NCI-H774 (cell line): ENCODE results near the gene OR2T34.
"Not testable (repeated sequence)": the region's sequence is repeated elsewhere in the genome, so short reads cannot be mapped to it uniquely, and the experiment has no call there.

ENCODE experiments used
- DNase-seq: peaks from one replicate; lab custom pipeline; 2025; lab: John Stamatoyannopoulos, UW

OR2T34 gene

DNA sequence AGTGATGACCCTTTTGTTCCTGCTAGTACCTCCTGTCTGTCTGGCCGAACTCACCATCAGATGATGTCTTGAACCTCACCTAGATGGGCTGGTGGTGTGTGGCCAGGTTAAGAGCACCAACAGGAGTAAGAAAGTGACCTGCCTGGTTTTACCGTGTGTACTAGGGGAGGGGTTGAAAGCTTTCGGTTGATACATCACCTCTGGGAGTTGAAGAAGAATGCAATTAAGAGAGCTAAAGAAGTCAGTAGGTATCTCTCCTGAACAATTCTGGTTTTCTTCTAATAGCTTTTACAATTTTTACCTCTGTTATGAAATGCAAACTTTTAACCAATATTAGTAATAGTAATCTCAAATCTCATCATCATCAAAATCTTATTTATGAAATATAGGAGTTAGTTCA, 11.9 kb downstream of the OR2T34 start, which contains the start of gene OR2T29:
OR2T29 (minus strand) TSS at position 101 of the 400 bp plus-strand sequence. CDS start 3,281 bp downstream, outside the sequence.
- not testable (repeated sequence) for DNase-seq

DNA sequence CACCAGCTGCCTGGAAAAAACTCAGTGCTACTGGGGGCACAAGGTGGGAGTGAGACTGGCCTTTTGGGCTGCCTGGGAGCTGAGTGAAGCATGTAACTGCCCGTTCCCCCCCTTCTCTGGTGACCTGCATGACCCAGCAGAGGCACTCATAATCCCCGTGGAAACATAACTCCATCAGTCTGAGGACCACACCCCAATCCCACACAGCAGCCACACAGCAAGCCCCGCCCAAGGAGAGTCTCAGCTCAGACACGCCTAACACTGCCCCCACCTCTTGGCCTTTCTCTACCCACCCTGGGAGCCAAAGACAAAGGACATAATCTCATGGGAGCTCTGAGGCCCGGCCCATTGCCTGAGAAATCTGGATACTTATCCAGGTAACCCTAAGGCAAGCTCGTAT, 23.5 kb downstream of the OR2T34 start:
- not testable (repeated sequence) for DNase-seq

DNA sequence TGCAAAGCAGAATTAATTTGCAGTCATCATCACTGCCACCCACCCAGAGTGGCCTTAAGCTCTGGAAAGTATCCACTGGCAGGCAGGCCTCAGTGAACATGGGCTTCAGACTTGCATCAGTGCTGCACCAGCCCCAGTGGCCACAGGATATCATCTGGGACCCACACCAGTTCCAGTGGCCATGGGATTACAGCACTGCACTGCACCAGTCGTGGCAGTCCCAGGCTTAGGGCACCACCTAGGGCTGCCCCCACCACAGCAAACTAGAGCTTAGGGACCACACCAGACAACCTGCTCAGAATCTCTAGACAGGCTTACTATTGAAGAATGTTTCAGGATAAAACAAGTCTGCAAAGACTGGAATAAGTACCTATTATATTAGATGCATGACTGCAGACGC, 27.2 kb downstream of the OR2T34 start:
- not testable (repeated sequence) for DNase-seq

DNA sequence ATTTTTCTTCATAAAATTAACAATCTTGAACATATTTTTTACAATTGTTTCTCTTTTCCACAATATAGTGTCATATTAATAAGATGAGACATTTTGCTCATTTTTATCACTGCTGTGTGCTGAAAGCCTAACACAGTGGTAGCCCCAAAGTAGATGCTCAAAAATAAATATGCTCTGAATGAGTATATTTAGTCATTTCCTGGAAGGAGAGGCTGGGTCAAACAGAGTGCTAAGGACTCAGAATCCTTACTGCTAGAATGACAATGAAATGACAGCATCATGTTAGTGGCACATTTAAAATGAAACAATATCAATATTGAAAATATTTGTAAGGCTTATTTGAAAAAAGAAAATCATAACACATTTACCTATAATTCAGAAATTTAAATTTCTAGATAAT, 37.1 kb downstream of the OR2T34 start:
- not testable (repeated sequence) for DNase-seq
